Kidney (tissue), 14 donors: ENCODE results near the gene COBLL1. TPM values are rescaled to one million over a fixed set of nuclear protein-coding genes. Genes with fewer than 3 reads are reported as not detected.
A peak's percentile ranks its signal among the peaks of the same experiment; 100 is the strongest.

Source experiments
- DNase-seq, 5 donors: peaks; one replicate each; pipeline ENCODE4 v3.0.0-alpha.2; 2013 to 2020
- FAIRE-seq: peaks from 2 replicates; lab custom pipeline; 2012; peaks lifted over from hg19 to GRCh38; lab: Jason Lieb, UNC
- H3K27ac ChIP-seq, 2 donors: one replicate each; pipeline ENCODE4 v1.7.0; 2013; ENCODE audit warnings: low read depth in 2 of 2, low read length in 2 of 2, inconsistent platforms in 1 of 2
- H3K27me3 ChIP-seq: one replicate; pipeline ENCODE4 v1.7.1; 2013; ENCODE audit warnings: low read length, inconsistent platforms; ENCODE audit not compliant: control insufficient read depth, insufficient read depth
- H3K36me3 ChIP-seq, 3 donors: one replicate each; pipeline versions ENCODE4 v1.7.0 to v1.7.1; 2013; ENCODE audit warnings: low read length in 3 of 3, control low read depth in 1 of 3, inconsistent platforms in 1 of 3; ENCODE audit not compliant: insufficient read depth in 3 of 3, control insufficient read depth in 2 of 3
- H3K4me1 ChIP-seq, 3 donors: one replicate each; pipeline versions ENCODE4 v1.7.0 to v1.7.1; 2013; ENCODE audit warnings: low read length in 3 of 3, inconsistent platforms in 1 of 3, low read depth in 1 of 3; ENCODE audit not compliant: control insufficient read depth in 2 of 3, insufficient read depth in 2 of 3
- H3K4me3 ChIP-seq, 3 donors: one replicate each; pipeline versions ENCODE4 v1.7.0 to v1.8.1; 2013; ENCODE audit warnings: low read length in 3 of 3, control low read depth in 1 of 3, inconsistent platforms in 1 of 3
- H3K9ac ChIP-seq, 3 donors: one replicate each; pipeline versions ENCODE4 v1.7.0 to v1.7.1; 2013; ENCODE audit warnings: low read length in 3 of 3, control low read depth in 1 of 3, inconsistent platforms in 1 of 3
- H3K9me3 ChIP-seq, 3 donors: one replicate each; pipeline versions ENCODE4 v1.7.0 to v1.7.1; 2013; ENCODE audit warnings: low read length in 3 of 3, control low read depth in 1 of 3, inconsistent platforms in 1 of 3; ENCODE audit not compliant: control insufficient read depth in 2 of 3, insufficient read depth in 1 of 3
- intact Hi-C: fragments of 100-400 bp; cut with DNase I; formaldehyde crosslinking; loops from one replicate; pipeline ENCODE4 v1.11.1; 2022
- polyA plus RNA-seq: library from polyadenylated mRNA; stranded (reverse); fragments of 350-450 nt; fragmentation: Illumina TruSeq; extraction: RNeasy Lipid Tissue Mini Kit (QIAGEN cat#74804); gene quantifications from one replicate; pipeline ENCODE4 v1.2.3, GENCODE V29; 2014; ENCODE audit warnings: low read depth, low replicate concordance; ENCODE audit not compliant: insufficient read depth
- total RNA-seq: library from RNA; stranded (reverse); fragmentation: NEBNext Ultra II Directional; extraction: Animal tissue kit (Norgen Biotek cat#: 25700); gene quantifications from one replicate; pipeline ENCODE4 v1.2.1, GENCODE V29; 2021
- TF ChIP-seq, protein P1 (sequence below): IDR thresholded peaks from 3 replicates; pipeline ENCODE4 v1.5.1; 2012; ENCODE audit warnings: mild to moderate bottlenecking, moderate library complexity, borderline replicate concordance; ENCODE audit not compliant: insufficient read depth; ENCODE audit errors: extremely low read depth
- donor health status: control.
- donor health status: control.
- donor health status: control.
- donor health status: control.
- donor health status: control.
- donor health status: DM: yes; HTN: yes; CAD: no.
- donor health status: Normal renal cell carcinoma (clear cell type).

COBLL1 gene
- total and polyA plus RNA-seq, 2 donors from 2014 or later = 39.7 to 205 TPM

DNA sequence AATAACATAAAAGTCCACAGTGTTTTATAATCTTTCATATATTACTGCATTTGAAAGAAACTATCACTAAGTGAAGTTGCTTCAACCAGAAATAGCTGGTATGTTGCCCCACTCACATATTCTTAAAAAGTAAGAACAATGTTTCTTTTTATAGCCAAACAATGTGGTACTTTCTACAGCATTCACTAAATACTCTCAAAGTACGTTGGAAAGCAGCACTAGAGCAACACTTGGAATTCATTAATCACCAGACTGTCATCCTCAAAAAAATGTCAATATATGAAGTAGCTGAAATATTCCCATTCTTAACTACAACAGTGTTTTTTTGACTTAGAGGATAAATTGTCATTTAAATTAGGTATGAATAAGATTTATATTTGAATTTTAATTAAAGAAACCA lies 32.8 kb downstream of the COBLL1 start:
- Histone ChIP-seq H3K27ac (no peak overlapping the region), H3K9ac (no peak overlapping the region)
- peak; percentile 13 for FAIRE-seq

GRCh38 chr2:164803776-164804466 lies 37.7 kb downstream of the COBLL1 start:
- peak in 1 of 5 donors; percentile 26 for DNase-seq
- Histone ChIP-seq H3K9ac (no peak overlapping the region), H3K36me3 (no peaks in the 10 kb centered on the region), H3K9me3 (no peaks in the 10 kb centered on the region), H3K27me3 (no peaks in the 10 kb centered on the region), H3K4me1 (peaks cover 0 to 4% (median 0%) of the 10 kb centered on the region in 3 donors), H3K27ac (no peak overlapping the region), H3K4me3 (no peak overlapping the region)
- TF ChIP-seq, protein P1, sequence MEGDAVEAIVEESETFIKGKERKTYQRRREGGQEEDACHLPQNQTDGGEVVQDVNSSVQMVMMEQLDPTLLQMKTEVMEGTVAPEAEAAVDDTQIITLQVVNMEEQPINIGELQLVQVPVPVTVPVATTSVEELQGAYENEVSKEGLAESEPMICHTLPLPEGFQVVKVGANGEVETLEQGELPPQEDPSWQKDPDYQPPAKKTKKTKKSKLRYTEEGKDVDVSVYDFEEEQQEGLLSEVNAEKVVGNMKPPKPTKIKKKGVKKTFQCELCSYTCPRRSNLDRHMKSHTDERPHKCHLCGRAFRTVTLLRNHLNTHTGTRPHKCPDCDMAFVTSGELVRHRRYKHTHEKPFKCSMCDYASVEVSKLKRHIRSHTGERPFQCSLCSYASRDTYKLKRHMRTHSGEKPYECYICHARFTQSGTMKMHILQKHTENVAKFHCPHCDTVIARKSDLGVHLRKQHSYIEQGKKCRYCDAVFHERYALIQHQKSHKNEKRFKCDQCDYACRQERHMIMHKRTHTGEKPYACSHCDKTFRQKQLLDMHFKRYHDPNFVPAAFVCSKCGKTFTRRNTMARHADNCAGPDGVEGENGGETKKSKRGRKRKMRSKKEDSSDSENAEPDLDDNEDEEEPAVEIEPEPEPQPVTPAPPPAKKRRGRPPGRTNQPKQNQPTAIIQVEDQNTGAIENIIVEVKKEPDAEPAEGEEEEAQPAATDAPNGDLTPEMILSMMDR = no peak
- intact Hi-C loops = no loop called here
- FAIRE-seq = peak; percentile 78

More for the DNA sequence above, 32.8 kb downstream of the COBLL1 start:
- peaks cover 0 to 4% (median 0%) of the 10 kb centered on the region in 3 donors for H3K4me1 ChIP-seq
- H3K27me3 ChIP-seq = no peaks in the 10 kb centered on the region
- H3K9me3 ChIP-seq = no peaks in the 10 kb centered on the region
- intact Hi-C loops = no loop called here
- no peak overlapping the region for H3K4me3 ChIP-seq
- TF ChIP-seq, protein P1 = no peak
- no peaks in the 10 kb centered on the region for H3K36me3 ChIP-seq
- DNase-seq = no peak

DNA sequence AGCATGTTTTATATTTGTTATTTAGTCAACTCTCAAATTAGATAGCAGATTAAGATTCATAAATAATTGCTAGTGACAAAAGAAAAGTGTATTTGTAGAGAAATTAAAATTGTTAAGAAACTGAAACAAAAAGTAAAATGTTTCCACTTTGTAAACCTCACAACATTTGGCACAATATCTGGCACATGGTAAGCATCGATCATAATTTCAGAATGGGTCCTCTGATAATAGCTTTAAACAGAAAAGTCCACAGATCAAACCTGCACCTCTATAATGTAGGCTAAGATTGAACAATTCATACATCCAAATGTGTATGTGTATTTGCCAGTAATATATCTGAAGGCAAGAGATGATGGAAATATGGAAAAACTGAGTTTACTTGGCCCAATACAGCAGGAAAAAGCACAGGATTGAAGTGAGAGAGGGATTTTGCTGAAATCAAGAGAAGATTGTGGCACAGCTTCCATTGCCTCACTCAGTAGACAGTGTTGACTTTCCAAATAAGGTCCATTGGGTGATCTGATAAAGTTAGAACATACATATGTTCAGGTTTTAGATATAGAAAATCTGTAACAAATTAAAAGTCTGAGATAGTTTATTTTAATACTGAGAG lies 39.4 kb downstream of the COBLL1 start:
- Histone ChIP-seq H3K27ac (no peak overlapping the region), H3K36me3 (no peaks in the 10 kb centered on the region), H3K9ac (no peak overlapping the region), H3K27me3 (no peaks in the 10 kb centered on the region), H3K4me3 (no peak overlapping the region), H3K4me1 (no peaks in the 10 kb centered on the region), H3K9me3 (no peaks in the 10 kb centered on the region)
- intact Hi-C loops = no loop called here
- TF ChIP-seq, protein P1 = no peak
- no peak for DNase-seq
- FAIRE-seq = peak; percentile 70
